Neural cell (in vitro differentiated cells): ENCODE results near the gene IMMP2L.

Experiments used
- CTCF ChIP-seq: fragments of 450-650 bp; IDR thresholded peaks from 2 replicates; pipeline ENCODE4 v1.5.1; 2014; ENCODE audit warnings: antibody characterized with exemption, mild to moderate bottlenecking, moderate library complexity; ENCODE audit not compliant: poor library complexity, severe bottlenecking
- EP300 ChIP-seq: fragments of 450-650 bp; conservative IDR thresholded peaks from 2 replicates; pipeline ENCODE4 v1.6.1; 2014; ENCODE audit warnings: antibody characterized with exemption, mild to moderate bottlenecking, moderate library complexity; ENCODE audit not compliant: poor library complexity, severe bottlenecking
- EZH2 ChIP-seq: fragments of 200-600, 300-800 bp; shearing (Covaris generic), sonication (generic); IDR thresholded peaks from 2 replicates; pipeline ENCODE4 v1.6.1; 2014; ENCODE audit warnings: antibody characterized with exemption, low read length, borderline replicate concordance, mild to moderate bottlenecking; ENCODE audit not compliant: insufficient read depth, poor library complexity, severe bottlenecking
- MXI1 ChIP-seq: fragments of 450-650 bp; conservative IDR thresholded peaks from 2 replicates; pipeline ENCODE4 v1.6.1; 2014; ENCODE audit warnings: antibody characterized with exemption, mild to moderate bottlenecking; ENCODE audit not compliant: poor library complexity, severe bottlenecking
- POLR2AphosphoS5 ChIP-seq: IDR thresholded peaks from 2 replicates; pipeline ENCODE4 v1.6.1; 2012
- REST ChIP-seq: IDR thresholded peaks from 2 replicates; pipeline ENCODE4 v1.6.1; 2012; ENCODE audit warnings: borderline replicate concordance
- TAF1 ChIP-seq: IDR thresholded peaks from 2 replicates; pipeline ENCODE4 v1.6.1; 2012; ENCODE audit warnings: low read depth

GRCh38 chr7:111047595-111047994 is 514.7 kb downstream of the IMMP2L start:
- TF ChIP-seq CTCF: no peak
- no peak for TF ChIP-seq REST
- TF ChIP-seq TAF1: no peak
- no peak for TF ChIP-seq EZH2
- TF ChIP-seq EP300: no peak
- TF ChIP-seq POLR2AphosphoS5: no peak
- TF ChIP-seq MXI1: no peak
